RWPE1 (cell line): ENCODE measurements around the gene HPRT1.

Source experiments
- CTCF ChIA-PET: fragments of 350-600 bp; sonication (Branson Sonifier 250); formaldehyde crosslinking; extraction: SDS; loops from one replicate; lab custom pipeline; 2021; lab: Yijun Ruan, JAX
- POLR2A ChIA-PET: fragments of 400-600 bp; formaldehyde crosslinking; extraction: SDS; loops from one replicate; lab custom pipeline; 2020; ENCODE audit warnings: antibody characterized with exemption; ENCODE audit not compliant: low non-redundant PET; lab: Yijun Ruan, JAX
- DNase-seq: peaks from one replicate; pipeline ENCODE4 v3.0.0; 2012; ENCODE audit warnings: low spot score
- H3K27ac ChIP-seq: fragments of 450-650 bp; 2 replicates; pipeline ENCODE4 v1.5.1; 2017
- CTCF ChIP-seq: fragments of 450-650 bp; conservative IDR thresholded peaks from 2 replicates; pipeline ENCODE4 v1.5.1; 2017; ENCODE audit warnings: low read depth, mild to moderate bottlenecking

The HPRT1 gene

GRCh38 chrX:134482371-134482770 lies 22.4 kb downstream of the HPRT1 start:
- POLR2A ChIA-PET: no interaction called here

GRCh38 chrX:134484039-134484438 lies 24.1 kb downstream of the HPRT1 start:
- DNase-seq: no peak
- no peak overlapping the region for H3K27ac ChIP-seq
- TF ChIP-seq CTCF: peak; percentile 48; the same call in 1 of the 2 replicates
- POLR2A ChIA-PET: no interaction called here
- CTCF ChIA-PET: interaction anchor here (0.6 to 1.1 kb wide), 4 partner anchors 19 to 269 kb away, joined by 3 to 6 read pairs (median 4); no protein-coding TSS in a partner anchor

More at GRCh38 chrX:134482371-134482770, 22.4 kb downstream of the HPRT1 start:
- TF ChIP-seq CTCF: no peak
- no peak overlapping the region for H3K27ac ChIP-seq
- no peak for DNase-seq
- CTCF ChIA-PET: no interaction called here

GRCh38 chrX:134501941-134502340 lies 42.0 kb downstream of the HPRT1 start:
- H3K27ac ChIP-seq: no peak overlapping the region
- no peak for DNase-seq
- ChIA-PET POLR2A (no interaction called here), CTCF (no interaction called here)
- TF ChIP-seq CTCF: no peak

GRCh38 chrX:134502686-134503085 lies 42.7 kb downstream of the HPRT1 start:
- no peak for TF ChIP-seq CTCF
- no peak for DNase-seq
- CTCF ChIA-PET: interaction anchor here (0.5 kb wide), 1 partner anchor 18 kb away, joined by 4 read pairs; no protein-coding TSS in a partner anchor
- no peak overlapping the region for H3K27ac ChIP-seq
- POLR2A ChIA-PET: no interaction called here

- CTCF ChIA-PET: interaction anchor here (0.8 kb wide), 2 partner anchors 8 to 28 kb away, joined by 3 to 6 read pairs; no protein-coding TSS in a partner anchor
- peak; percentile 91 for DNase-seq
- POLR2A ChIA-PET: no interaction called here
- TF ChIP-seq CTCF: no peak
- peak overlapping the region; percentile 74 for H3K27ac ChIP-seq
These were observed 52.6 kb downstream of the HPRT1 start for GRCh38 chrX:134512566-134512965.

- DNase-seq: no peak
- CTCF ChIA-PET: no interaction called here
- POLR2A ChIA-PET: no interaction called here
- TF ChIP-seq CTCF: no peak
- peak overlapping the region; percentile 74 for H3K27ac ChIP-seq
These were observed 53.1 kb downstream of the HPRT1 start for GRCh38 chrX:134513091-134513490.
